Right atrium auricular region (tissue), 2 donors: ENCODE measurements around the gene CACNA1B. TPM values are rescaled to one million over a fixed set of nuclear protein-coding genes. Genes with fewer than 3 reads are reported as not detected.

Experiments
- DNase-seq: peaks from one replicate; pipeline ENCODE4 v3.0.0-alpha.2; 2019; ENCODE audit warnings: low spot score
- H3K27ac ChIP-seq, 2 donors: fragments of 200-600 bp; sonication (generic); 1 replicate in 1 of 2; 2 replicates in 1 of 2; pipeline ENCODE4 v1.5.1; 2016 to 2019
- H3K27me3 ChIP-seq, 2 donors: fragments of 200-600 bp; sonication (generic); one replicate each; pipeline versions ENCODE4 v1.5.1 to v1.6.0; 2017 to 2019
- H3K36me3 ChIP-seq: fragments of 200-600 bp; sonication (generic); one replicate; pipeline ENCODE4 v1.5.1; 2016
- H3K4me1 ChIP-seq, 2 donors: fragments of 200-600 bp; sonication (generic); one replicate each; pipeline versions ENCODE4 v1.5.1 to v1.6.0; 2017 to 2019
- H3K4me3 ChIP-seq, 2 donors: fragments of 200-600 bp; sonication (generic); 1 replicate in 1 of 2; 2 replicates in 1 of 2; pipeline ENCODE4 v1.5.1; 2017 to 2019; ENCODE audit warnings: mild to moderate bottlenecking in 1 of 2, moderate library complexity in 1 of 2
- H3K9me3 ChIP-seq, 2 donors: fragments of 200-600 bp; sonication (generic); one replicate each; pipeline ENCODE4 v1.5.1; 2019
- CTCF ChIP-seq, 2 donors: fragments of 200-600 bp; sonication (generic); IDR thresholded peaks; one replicate each; pipeline ENCODE4 v1.5.1; 2019; ENCODE audit warnings: antibody characterized with exemption in 2 of 2
- total RNA-seq, 2 donors: library from RNA; depleted of rRNA; stranded (reverse); fragments of >200 nt; gene quantifications; one replicate each; pipeline ENCODE4 v1.1.0, GENCODE V29; 2016

The CACNA1B gene
- total RNA-seq, 2 donors from 2014 or later: 0.04 to 0.41 TPM

DNA sequence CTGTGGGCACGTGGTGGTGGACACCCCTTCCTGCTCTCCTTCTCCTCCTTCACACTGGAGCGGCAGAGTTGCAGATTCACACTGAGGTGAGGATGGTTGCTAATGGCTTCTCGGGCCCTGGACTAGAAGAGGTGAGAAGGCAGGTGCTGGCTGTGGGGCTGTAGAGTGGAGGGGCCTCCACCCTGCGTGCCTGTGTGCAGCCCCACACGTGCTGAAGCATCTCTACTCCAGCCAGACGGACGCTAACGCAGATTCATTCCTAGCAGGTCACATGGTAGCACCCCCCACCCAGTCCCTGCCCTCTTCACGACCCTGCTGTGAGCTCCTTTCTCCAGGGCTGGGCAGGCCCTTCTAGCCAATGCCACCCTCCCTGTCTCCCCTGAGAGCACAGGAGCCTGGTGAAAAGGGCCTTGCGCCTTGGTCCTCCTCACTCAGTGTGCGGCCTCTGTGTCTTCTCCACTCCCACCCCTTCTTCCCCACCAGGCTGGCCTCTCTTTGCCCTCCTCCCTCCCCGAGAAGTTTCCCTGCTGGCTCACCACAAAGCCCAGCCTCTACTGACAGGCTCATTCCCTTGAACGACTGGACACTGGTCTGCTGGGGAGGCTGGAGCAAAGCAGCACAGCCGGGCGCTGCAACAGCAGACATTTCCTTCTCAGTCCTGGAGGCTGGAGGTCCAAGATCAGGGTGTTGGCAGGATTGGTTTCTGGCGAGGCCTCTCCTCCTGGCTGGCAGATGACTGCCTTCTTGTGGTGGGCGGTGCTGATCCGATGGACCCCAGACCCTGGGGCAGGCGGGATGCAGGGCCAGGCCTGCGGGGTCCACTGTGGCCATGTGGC is 14.2 kb downstream of the CACNA1B start:
- Histone ChIP-seq H3K4me1 (no peaks in the 10 kb centered on the region), H3K9me3 (no peaks in the 10 kb centered on the region), H3K4me3 (no peak overlapping the region), H3K27ac (no peak overlapping the region), H3K27me3 (no peaks in the 10 kb centered on the region), H3K36me3 (no peaks in the 10 kb centered on the region)
- TF ChIP-seq CTCF (IDR thresholded peaks at IDR 0.05): no peak
- DNase-seq: no peak

- H3K36me3 ChIP-seq: no peaks in the 10 kb centered on the region
- no peaks in the 10 kb centered on the region for H3K4me1 ChIP-seq
- H3K9me3 ChIP-seq: no peaks in the 10 kb centered on the region
- DNase-seq: no peak
- no peak overlapping the region for H3K27ac ChIP-seq
- TF ChIP-seq CTCF (IDR thresholded peaks at IDR 0.05): no peak
- no peak overlapping the region for H3K4me3 ChIP-seq
- no peaks in the 10 kb centered on the region for H3K27me3 ChIP-seq
Measured at GRCh38 chr9:137892424-137893191, 15.0 kb downstream of the CACNA1B start.

- DNase-seq: no peak
- no peaks in the 10 kb centered on the region for H3K36me3 ChIP-seq
- no peaks in the 10 kb centered on the region for H3K9me3 ChIP-seq
- no peak overlapping the region for H3K27ac ChIP-seq
- H3K4me3 ChIP-seq: no peak overlapping the region
- H3K27me3 ChIP-seq: no peaks in the 10 kb centered on the region
- TF ChIP-seq CTCF (IDR thresholded peaks at IDR 0.05): no peak
- H3K4me1 ChIP-seq: no peaks in the 10 kb centered on the region
Measured at GRCh38 chr9:137893670-137894069, 16.1 kb downstream of the CACNA1B start.

DNA sequence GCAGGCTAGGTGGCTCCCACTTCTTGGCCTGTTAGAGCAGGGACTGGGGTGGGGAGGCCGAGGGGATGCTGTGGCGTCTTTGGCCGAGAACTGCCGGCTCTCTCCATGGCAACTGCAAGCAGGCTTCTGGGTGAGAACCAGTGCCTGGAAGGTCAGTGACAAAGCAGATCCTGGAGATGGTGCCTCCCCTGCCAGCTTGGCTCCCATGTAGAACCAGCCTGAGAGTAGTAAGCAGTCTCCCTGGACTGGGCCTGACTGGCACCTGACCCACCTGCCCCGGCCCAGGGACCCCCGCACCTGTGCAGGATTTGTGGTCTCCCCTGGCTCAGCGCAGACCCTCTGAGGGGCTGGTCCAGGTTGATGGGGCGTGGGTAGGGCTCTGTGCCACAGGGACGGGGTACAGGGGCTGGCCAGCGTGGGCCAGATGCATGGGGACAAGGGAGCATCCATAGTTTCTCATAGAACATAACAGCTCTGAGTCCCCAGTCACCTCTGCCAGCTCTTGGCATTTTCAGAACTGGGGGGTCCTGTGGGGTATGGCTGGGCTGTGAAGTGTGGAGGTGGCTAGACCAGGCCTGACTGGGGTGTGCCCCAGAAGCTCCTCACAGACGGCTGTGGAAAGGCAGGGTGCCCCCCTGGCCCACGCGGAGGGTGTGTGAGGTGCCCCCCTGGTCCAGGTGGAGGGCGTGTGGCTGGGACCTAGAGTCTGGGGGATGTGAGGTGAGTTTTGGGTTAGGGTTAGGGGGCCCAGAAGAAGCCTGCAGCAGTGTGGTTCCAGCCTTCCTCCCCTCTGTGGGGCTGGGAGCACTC is 22.2 kb downstream of the CACNA1B start:
- H3K4me3 ChIP-seq: no peak overlapping the region
- no peak for TF ChIP-seq CTCF (IDR thresholded peaks at IDR 0.05)
- no peak overlapping the region for H3K27ac ChIP-seq
- no peaks in the 10 kb centered on the region for H3K4me1 ChIP-seq
- no peak for DNase-seq
- no peaks in the 10 kb centered on the region for H3K36me3 ChIP-seq
- no peaks in the 10 kb centered on the region for H3K27me3 ChIP-seq
- H3K9me3 ChIP-seq: no peaks in the 10 kb centered on the region

DNA sequence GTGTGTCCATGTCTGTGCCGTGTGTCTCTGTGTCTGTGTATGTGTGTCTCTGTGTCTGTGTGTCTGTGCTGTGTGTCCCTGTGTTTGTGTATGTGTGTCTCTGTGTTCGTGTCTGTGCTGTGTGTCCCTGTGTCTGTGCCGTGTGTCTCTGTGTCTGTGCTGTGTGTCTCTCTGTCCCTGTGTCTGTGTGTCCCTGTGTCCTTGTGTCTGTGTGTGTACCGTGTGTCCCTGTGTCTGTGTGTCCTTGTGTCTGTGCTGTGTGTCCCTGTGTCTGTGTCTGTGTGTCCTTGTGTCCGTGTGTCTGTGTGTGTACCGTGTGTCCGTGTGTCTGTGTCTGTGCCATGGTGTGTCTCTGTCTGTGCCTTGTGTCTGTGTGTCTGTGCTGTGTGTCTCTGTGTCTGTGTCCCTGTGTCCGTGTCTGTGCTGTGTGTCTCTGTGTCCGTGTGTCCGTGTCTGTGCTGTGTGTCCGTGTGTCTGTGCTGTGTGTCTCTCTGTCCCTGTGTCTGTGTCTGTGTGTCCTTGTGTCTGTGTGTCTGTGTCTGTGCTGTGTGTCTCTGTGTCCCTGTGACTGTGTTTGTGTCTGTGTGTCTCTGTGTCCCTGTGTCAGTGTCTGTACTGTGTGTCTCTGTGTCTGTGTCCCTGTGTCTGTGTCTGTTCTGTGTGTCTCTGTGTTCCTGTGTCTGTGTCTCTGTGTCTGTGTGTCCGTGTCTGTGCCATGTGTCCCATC is 23.2 kb downstream of the CACNA1B start:
- no peaks in the 10 kb centered on the region for H3K4me1 ChIP-seq

More for the DNA sequence above, 23.2 kb downstream of the CACNA1B start:
- H3K36me3 ChIP-seq: no peaks in the 10 kb centered on the region
- H3K4me3 ChIP-seq: no peak overlapping the region
- no peak overlapping the region for H3K27ac ChIP-seq
- no peak for TF ChIP-seq CTCF (IDR thresholded peaks at IDR 0.05)
- no peaks in the 10 kb centered on the region for H3K9me3 ChIP-seq
- no peak for DNase-seq
- no peaks in the 10 kb centered on the region for H3K27me3 ChIP-seq
